GM12874 (cell line): ENCODE measurements around the gene DEFB129.

Source experiments
- CTCF ChIP-seq: IDR thresholded peaks from 2 replicates; pipeline ENCODE4 v1.5.1; 2011; ENCODE audit warnings: low read depth, mild to moderate bottlenecking, control low read depth, low read length, moderate library complexity; ENCODE audit not compliant: insufficient read depth

Gene DEFB129

GRCh38 chr20:226958-227357 lies at the start of gene DEFB129:
DEFB129 (plus strand) TSS chr20:227258; CDS start chr20:227289, 31 bp downstream.
- TF ChIP-seq CTCF, result no peak

GRCh38 chr20:184288-184687 lies 42.8 kb upstream of the DEFB129 start:
- no peak for TF ChIP-seq CTCF

- no peak for TF ChIP-seq CTCF
Measured at GRCh38 chr20:187733-188132, 39.3 kb upstream of the DEFB129 start.

- TF ChIP-seq CTCF, result no peak
Measured at GRCh38 chr20:189611-190010, 37.4 kb upstream of the DEFB129 start, which contains the start of gene DEFB128. DEFB128 (minus strand) TSS chr20:189711; CDS start chr20:189623, 88 bp downstream.

- no peak for TF ChIP-seq CTCF
Measured at GRCh38 chr20:198225-198624, 28.8 kb upstream of the DEFB129 start.

GRCh38 chr20:199996-200395 lies 27.1 kb upstream of the DEFB129 start:
- no peak for TF ChIP-seq CTCF

GRCh38 chr20:208942-209566 lies 18.0 kb upstream of the DEFB129 start:
- peak; percentile 61 for TF ChIP-seq CTCF
